Ectodermal cell (in vitro differentiated cells): ENCODE data around the gene PSMD12. TPM values are rescaled to one million over a fixed set of nuclear protein-coding genes. Genes with fewer than 3 reads are reported as not detected.
A peak's percentile ranks its signal among the peaks of the same experiment; 100 is the strongest.
"Not testable (repeated sequence)": the region's sequence is repeated elsewhere in the genome, so short reads cannot be mapped to it uniquely, and the experiment has no call there.

Experiments used
- H3K27ac ChIP-seq: 2 replicates; pipeline ENCODE4 v1.7.0; 2013; ENCODE audit warnings: mild to moderate bottlenecking, low read depth, low read length; ENCODE audit not compliant: insufficient read depth, poor library complexity, severe bottlenecking
- H3K27me3 ChIP-seq: 2 replicates; pipeline ENCODE4 v1.7.0; 2013; ENCODE audit warnings: mild to moderate bottlenecking, low read length; ENCODE audit not compliant: insufficient read depth, control insufficient read depth, poor library complexity, severe bottlenecking
- H3K36me3 ChIP-seq: one replicate; pipeline ENCODE4 v1.7.0; 2013; ENCODE audit warnings: low read length; ENCODE audit not compliant: control insufficient read depth, insufficient read depth
- H3K4me1 ChIP-seq: one replicate; pipeline ENCODE4 v1.7.0; 2013; ENCODE audit warnings: low read length; ENCODE audit not compliant: control insufficient read depth, insufficient read depth
- H3K4me3 ChIP-seq: 2 replicates; pipeline ENCODE4 v1.7.0; 2013; ENCODE audit warnings: low read depth, low read length, control low read depth; ENCODE audit not compliant: insufficient read depth
- H3K9me3 ChIP-seq: 2 replicates; pipeline ENCODE4 v1.7.0; 2013; ENCODE audit warnings: mild to moderate bottlenecking, low read length, moderate library complexity; ENCODE audit not compliant: control insufficient read depth
- WGBS, 2 experiments: methylation state at CpG; one replicate each; pipeline ENCODE4 v1.1.7; 2013; ENCODE audit warnings: missing lambda C conversion rate in 2 of 2; 5-methylcytosine and 5-hydroxymethylcytosine counted together
- polyA plus RNA-seq, 4 experiments: library from polyadenylated mRNA; stranded (reverse); fragments of 50-300 nt; gene quantifications; one replicate each; pipeline ENCODE4 v1.2.3, GENCODE V29; 2013

PSMD12 gene
- polyA plus RNA-seq (2013, experiment 1 of 4) = 57.2 TPM
- polyA plus RNA-seq (2013, experiment 2 of 4) = 58.4 TPM
- 38.6 TPM for polyA plus RNA-seq (2013, experiment 3 of 4)
- polyA plus RNA-seq (2013, experiment 4 of 4) = 47.9 TPM

DNA sequence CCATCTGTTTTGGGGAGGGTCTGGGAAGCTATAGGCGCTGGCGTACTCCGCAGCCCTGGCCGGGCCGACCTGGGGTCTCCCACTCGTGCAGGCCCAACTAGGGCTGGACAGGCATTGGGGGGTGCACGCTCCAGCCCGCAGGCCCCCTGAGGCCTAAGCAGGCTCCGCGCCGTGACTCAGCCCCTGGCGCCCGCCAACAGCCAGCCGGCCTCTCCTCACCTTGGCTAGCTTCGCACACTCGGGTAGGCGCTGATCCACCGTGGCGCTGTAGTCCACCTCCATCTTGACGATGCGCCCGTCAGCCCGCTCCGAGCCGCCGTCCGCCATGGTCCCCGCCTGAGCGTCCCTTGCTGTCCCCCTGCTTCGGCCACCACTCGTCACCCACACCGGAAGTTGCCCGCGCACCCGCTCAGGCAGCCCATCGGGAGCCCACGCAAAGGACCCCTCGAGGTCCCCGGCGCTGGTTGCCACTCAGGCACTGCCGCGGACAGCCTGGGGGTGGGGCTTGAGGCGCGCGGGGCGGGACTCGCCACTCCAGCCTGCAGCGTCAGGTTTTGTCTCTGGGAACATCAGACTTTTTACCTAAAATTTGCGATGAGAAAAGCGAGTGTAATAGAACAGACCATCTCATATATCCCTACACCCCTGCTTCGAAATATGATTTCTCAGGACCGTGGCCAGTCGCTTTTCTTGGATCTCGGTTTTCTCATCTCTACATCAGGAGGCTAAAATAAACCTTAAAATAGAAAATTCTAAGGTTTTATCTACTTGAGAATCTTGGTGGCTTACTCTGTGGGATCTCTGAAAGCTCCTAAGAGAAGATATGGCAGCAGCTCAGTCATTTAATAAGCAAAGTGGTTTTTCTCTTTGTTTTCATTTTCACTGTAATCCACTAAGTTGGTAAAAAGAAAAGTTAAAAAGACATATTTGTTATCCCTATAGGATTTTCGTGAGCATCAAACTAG is at the start of gene PSMD12:
Gene PSMD12, minus strand, starts transcription at position 385 of the 965 bp plus-strand sequence. Its CDS starts 58 bp downstream, at position 327.
- no peaks in the 10 kb centered on the region for H3K9me3 ChIP-seq
- H3K27ac ChIP-seq = peak within 1 kb of the TSS; percentile 22
- peaks cover 11% of the 10 kb centered on the region for H3K4me1 ChIP-seq
- peak within 1 kb of the TSS; percentile 99 for H3K4me3 ChIP-seq
- whole genome bisulfite sequencing, 2 experiments = 2 to 3% methylated on average over 55 of the region's 55 CpGs
- H3K27me3 ChIP-seq = no peaks in the 10 kb centered on the region
- no peaks in the 10 kb centered on the region for H3K36me3 ChIP-seq

DNA sequence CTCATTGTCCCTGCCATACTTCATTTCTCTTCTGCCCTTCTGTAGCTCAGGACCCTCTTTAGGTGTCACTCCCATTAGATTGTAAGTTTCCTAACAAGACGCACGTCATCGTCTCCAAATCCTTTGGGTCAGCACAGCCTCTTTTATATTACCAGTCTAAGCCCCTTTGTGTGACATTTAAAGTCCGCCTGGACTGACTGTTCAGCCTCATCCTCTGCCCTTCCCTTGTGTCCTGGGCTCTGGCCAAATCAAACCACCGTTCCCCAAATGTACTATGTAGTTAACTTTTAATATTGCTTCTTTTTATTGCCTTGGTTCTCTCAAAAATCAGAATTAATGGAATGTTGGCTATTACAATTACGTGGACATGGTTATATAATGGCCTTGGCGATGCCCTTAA is 48.9 kb upstream of the PSMD12 start:
- WGBS, 2 experiments = 95 to 98% methylated on average over 5 to 7 of the region's 7 CpGs
- H3K4me1 ChIP-seq = no peaks in the 10 kb centered on the region
- H3K27ac ChIP-seq = no peak overlapping the region

DNA sequence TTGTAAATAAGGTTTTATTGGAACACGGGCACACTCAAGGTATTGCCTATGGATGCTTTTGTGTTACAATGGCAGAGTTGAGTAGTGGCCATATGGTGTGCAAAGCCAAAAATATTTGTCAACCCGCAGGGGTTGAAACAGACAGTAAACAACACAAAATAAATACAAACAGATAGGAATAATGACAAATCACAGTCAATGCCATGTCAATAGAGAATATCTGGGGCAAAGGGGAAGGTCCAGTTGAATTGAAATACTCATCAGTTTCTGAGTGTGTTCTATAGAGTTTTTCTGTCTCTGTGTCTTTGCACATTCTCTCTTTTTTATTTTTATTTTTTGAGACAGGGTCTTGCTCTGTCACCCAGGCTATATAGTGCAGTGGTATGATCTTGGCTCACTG is 48.2 kb upstream of the PSMD12 start:
- no peaks in the 10 kb centered on the region for H3K36me3 ChIP-seq
- H3K4me1 ChIP-seq = no peaks in the 10 kb centered on the region
- H3K27me3 ChIP-seq = no peaks in the 10 kb centered on the region
- no peak overlapping the region for H3K4me3 ChIP-seq
- WGBS, 2 experiments = 87 to 100% methylated on average over 2 of the region's 2 CpGs
- H3K27ac ChIP-seq = no peak overlapping the region
- no peaks in the 10 kb centered on the region for H3K9me3 ChIP-seq

More for the DNA sequence above, 48.9 kb upstream of the PSMD12 start:
- Histone ChIP-seq H3K27me3 (no peaks in the 10 kb centered on the region), H3K9me3 (no peaks in the 10 kb centered on the region), H3K36me3 (no peaks in the 10 kb centered on the region), H3K4me3 (no peak overlapping the region)

DNA sequence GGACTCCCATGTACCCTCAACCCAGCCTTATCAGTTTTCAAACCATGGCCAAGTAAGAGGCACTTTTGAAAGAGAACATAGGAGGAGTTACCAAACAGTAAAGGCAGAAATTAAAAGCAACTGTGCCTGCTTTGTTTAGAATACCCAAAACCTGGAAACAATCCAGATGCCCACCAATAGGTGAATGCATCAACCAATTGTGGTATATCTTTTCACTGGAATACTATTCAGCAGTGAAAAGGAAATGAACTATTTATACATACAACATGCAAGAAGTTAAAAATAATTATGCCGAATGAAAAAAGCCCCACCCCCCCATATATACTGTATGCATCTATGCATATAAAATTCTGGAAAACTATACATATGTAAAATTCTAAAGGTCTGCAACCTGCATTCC is 47.8 kb upstream of the PSMD12 start:
- Histone ChIP-seq H3K27ac (no peak overlapping the region), H3K4me3 (no peak overlapping the region), H3K9me3 (no peaks in the 10 kb centered on the region), H3K4me1 (no peaks in the 10 kb centered on the region), H3K36me3 (no peaks in the 10 kb centered on the region), H3K27me3 (no peaks in the 10 kb centered on the region)
- WGBS, 2 experiments = 88% methylated on average over 1 of the region's 1 CpG; no CpG with 5 or more reads in 1 of the 2 experiments

DNA sequence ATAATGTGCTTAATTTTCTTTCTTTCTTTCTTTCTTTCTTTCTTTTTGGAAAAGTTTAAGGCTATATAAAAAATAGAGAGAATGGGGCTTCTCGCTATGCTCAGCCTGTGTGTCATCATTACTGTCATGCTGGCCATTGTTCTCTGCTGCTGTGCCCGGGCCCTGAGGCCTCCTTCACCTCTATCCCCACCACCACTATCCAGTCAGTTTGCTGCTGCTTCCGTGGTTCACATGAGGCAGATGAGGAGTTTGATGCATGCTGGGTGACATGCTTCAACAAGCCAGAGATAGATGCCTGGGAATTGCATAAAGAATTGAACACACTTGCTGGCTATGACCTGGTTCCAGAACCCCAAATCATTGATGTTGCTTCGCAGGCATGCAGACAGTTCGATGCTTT is 47.0 kb upstream of the PSMD12 start:
- WGBS, 2 experiments = 83 to 85% methylated on average over 4 to 5 of the region's 5 CpGs
- no peak overlapping the region for H3K4me3 ChIP-seq
- no peaks in the 10 kb centered on the region for H3K36me3 ChIP-seq
- H3K4me1 ChIP-seq = no peaks in the 10 kb centered on the region
- no peak overlapping the region for H3K27ac ChIP-seq
- H3K27me3 ChIP-seq = no peaks in the 10 kb centered on the region
- no peaks in the 10 kb centered on the region for H3K9me3 ChIP-seq

DNA sequence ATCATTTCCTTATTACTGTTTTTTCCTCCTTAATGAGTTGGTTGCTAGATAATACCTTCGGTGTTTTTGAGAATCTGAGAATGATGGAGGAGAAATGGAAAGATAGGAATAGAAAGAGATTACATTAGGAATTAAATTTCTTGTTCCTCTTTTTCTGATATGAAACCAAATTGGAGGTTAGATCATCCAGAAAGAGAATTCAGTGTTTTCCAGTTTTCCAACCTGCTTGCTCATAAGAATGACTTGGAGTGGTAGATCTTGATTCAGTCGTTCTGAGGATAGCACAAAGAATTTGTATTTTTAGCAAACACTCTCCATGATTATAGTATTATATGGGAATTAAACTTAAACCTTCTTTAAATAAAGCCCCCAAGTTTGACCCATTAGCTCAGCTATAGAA is 46.6 kb upstream of the PSMD12 start:
- 92 to 93% methylated on average over 1 to 2 of the region's 2 CpGs for WGBS, 2 experiments
- Histone ChIP-seq H3K4me1 (no peaks in the 10 kb centered on the region), H3K9me3 (no peaks in the 10 kb centered on the region), H3K27ac (no peak overlapping the region), H3K4me3 (no peak overlapping the region), H3K36me3 (no peaks in the 10 kb centered on the region), H3K27me3 (no peaks in the 10 kb centered on the region)

DNA sequence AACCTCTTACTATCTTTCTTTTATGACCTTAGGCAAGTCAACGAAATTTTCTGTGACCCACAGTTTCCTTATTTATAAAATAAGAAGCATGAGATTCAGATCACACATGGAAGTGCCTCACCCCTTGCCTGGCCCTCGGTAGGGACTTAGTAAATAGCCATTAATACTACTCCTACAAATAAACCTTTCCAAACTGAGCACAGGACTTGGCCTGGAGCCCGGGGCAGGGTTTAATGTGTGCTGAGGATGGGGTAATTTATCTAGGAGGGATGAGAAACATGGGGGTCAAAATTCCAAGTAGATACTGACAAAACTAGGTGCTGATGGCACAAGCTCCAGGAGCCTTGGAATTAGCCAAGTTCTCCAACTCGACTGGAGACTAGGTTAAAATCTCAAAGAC is 45.7 kb upstream of the PSMD12 start:
- no peaks in the 10 kb centered on the region for H3K27me3 ChIP-seq
- 91 to 93% methylated on average over 4 of the region's 4 CpGs for WGBS, 2 experiments
- H3K4me3 ChIP-seq = no peak overlapping the region
- no peaks in the 10 kb centered on the region for H3K9me3 ChIP-seq
- no peaks in the 10 kb centered on the region for H3K36me3 ChIP-seq
- no peak overlapping the region for H3K27ac ChIP-seq
- H3K4me1 ChIP-seq = no peaks in the 10 kb centered on the region

DNA sequence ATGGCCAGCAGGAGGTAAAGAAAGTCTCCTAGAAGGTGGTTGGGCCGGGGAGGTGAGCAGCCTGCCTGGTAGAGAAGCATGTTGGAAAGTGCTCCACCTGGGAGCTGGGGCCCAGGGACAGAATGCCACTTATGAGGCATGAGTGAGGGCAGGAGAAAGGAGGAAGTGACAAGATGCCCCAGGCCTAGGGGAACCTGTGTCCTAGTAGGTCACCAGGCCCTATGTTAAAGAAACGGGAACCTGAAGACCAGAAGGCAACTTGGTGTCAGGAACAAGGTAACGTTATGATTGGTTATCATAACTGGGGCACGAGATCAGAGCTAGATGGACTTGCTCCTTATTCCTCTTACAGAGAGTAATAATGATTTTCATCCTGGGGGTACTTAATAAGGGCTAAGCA is 45.0 kb upstream of the PSMD12 start:
- H3K4me3 ChIP-seq = no peak overlapping the region
- H3K27me3 ChIP-seq = no peaks in the 10 kb centered on the region
- H3K9me3 ChIP-seq = no peaks in the 10 kb centered on the region
- 89 to 93% methylated on average over 4 of the region's 4 CpGs for WGBS, 2 experiments
- H3K27ac ChIP-seq = no peak overlapping the region
- H3K4me1 ChIP-seq = no peaks in the 10 kb centered on the region
- H3K36me3 ChIP-seq = no peaks in the 10 kb centered on the region

DNA sequence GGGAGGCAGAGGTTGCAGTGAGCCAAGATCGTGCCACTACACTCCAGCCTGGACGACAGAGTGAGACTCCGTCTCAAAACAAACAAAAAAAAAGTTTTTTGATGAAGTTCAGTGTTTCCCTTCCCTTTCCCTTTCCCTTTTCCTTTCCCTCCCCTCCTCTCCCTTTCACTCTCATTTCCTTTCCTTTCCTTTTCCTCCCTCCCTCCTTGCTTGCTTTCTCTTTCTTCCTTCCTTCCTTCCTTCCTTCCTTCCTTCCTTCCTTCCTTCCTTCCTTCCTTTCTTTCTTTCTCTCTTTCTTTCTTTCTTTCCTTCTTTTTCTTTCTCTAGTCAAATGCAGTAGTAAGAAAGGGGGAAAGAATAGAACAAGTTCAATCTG is 42.1 kb upstream of the PSMD12 start:
- H3K36me3 ChIP-seq, H3K27ac ChIP-seq, H3K4me3 ChIP-seq, H3K4me1 ChIP-seq, H3K27me3 ChIP-seq, H3K9me3 ChIP-seq: not testable (repeated sequence)
- WGBS, 2 experiments = 80 to 81% methylated on average over 3 of the region's 3 CpGs

DNA sequence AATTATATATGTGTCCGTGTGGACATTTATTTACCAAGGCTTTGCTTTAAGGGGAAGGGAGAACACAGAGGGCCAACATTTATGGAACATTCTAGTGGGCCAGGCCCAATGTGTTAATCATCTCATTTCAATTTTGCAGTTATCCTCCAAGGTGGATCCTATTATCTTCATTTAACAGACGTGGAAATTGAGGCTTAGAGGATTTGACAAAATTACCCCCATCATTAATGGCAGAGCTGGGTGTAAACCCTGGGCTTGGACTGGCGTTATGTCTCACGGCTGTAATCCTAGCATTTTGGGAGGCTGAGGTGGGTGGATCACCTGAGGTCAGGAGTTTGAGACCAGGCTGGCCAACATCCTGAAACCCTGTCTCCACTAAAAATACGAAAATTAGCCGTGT is 37.1 kb upstream of the PSMD12 start:
- 87 to 90% methylated on average over 5 to 6 of the region's 6 CpGs for WGBS, 2 experiments
- H3K4me1 ChIP-seq = no peaks in the 10 kb centered on the region
- no peaks in the 10 kb centered on the region for H3K36me3 ChIP-seq
- no peak overlapping the region for H3K27ac ChIP-seq
- H3K9me3 ChIP-seq = no peaks in the 10 kb centered on the region
- H3K4me3 ChIP-seq = no peak overlapping the region
- no peaks in the 10 kb centered on the region for H3K27me3 ChIP-seq
